Suprapubic skin (tissue), 4 donors: ENCODE measurements around the gene ZSCAN23.

Experiments
- CTCF ChIP-seq, 2 donors: fragments of 200-600 bp in 1 of 2; fragments of 450-650 bp in 1 of 2; sonication (generic) in 1 of 2; IDR thresholded peaks; one replicate each; pipeline ENCODE4 v1.5.1; 2016 to 2019; ENCODE audit warnings: antibody characterized with exemption in 2 of 2, mild to moderate bottlenecking in 1 of 2, moderate library complexity in 1 of 2
- POLR2A ChIP-seq, 2 donors: fragments of 450-650 bp; IDR thresholded peaks; one replicate each; pipeline ENCODE4 v1.6.1; 2017; ENCODE audit warnings: antibody characterized with exemption in 2 of 2, mild to moderate bottlenecking in 2 of 2, moderate library complexity in 2 of 2
- POLR2AphosphoS5 ChIP-seq, 3 donors: sonication (generic); formaldehyde crosslinking; IDR thresholded peaks; one replicate each; pipeline ENCODE4 v1.6.1; 2017; ENCODE audit warnings: antibody characterized with exemption in 3 of 3

GRCh38 chr6:28429781-28430180, 13.5 kb downstream of the ZSCAN23 start:
- TF ChIP-seq POLR2A (IDR thresholded peaks at IDR 0.05), result no peak
- TF ChIP-seq POLR2AphosphoS5 (IDR thresholded peaks at IDR 0.05), result no peak
- TF ChIP-seq CTCF (IDR thresholded peaks at IDR 0.05), result no peak
